ENCODE results near the gene ALDH3A1. TPM values are rescaled to one million over a fixed set of nuclear protein-coding genes. Genes with fewer than 3 reads are reported as not detected.

Gene ALDH3A1
- total and polyA plus RNA-seq, 2 of the 4 experiments (the other 2 are of a cell fraction): not detected

GRCh38 chr17:19733953-19734526, 14.1 kb downstream of the ALDH3A1 start:
- Histone ChIP-seq H3K79me1 (ENCODE audit: low read depth in 1 of 2, low read length in 2 of 2) (no peaks in the 10 kb centered on the region), H3K9ac (ENCODE audit: low read depth, low read length) (no peak overlapping the region), H2BK15ac (ENCODE audit: low read depth, low read length) (no peak overlapping the region), H3K4me2 (ENCODE audit: low read depth, low read length) (no peak overlapping the region), H2BK120ac (ENCODE audit: low read depth, low read length) (no peak overlapping the region), H3K27me3 (ENCODE audit: control insufficient read depth, insufficient read depth, low read length) (peaks cover 21% of the 10 kb centered on the region), H3K9me1 (ENCODE audit: insufficient read depth, low read length) (no peaks in the 10 kb centered on the region), H4K5ac (ENCODE audit: low read depth, low read length) (no peak overlapping the region), H2AK9ac (replicated peaks; ENCODE audit: low read depth, low read length, poor library complexity) (no peak overlapping the region), H4K91ac (ENCODE audit: insufficient read depth, low read depth, low read length) (no peak overlapping the region), H3K4ac (ENCODE audit: low read depth, low read length) (no peak overlapping the region), H4K8ac (ENCODE audit: low read depth in 2 of 2, low read length in 2 of 2) (no peak overlapping the region), H3K23ac (ENCODE audit: low read depth, low read length) (no peak overlapping the region), H2BK5ac (ENCODE audit: low read depth, low read length, poor library complexity, severe bottlenecking) (no peak overlapping the region), H3K18ac (ENCODE audit: low read depth, low read length) (no peak overlapping the region), H3K9me3 (ENCODE audit: control insufficient read depth, insufficient read depth, low read length) (no peaks in the 10 kb centered on the region), H3K56ac (ENCODE audit: extremely low read depth, insufficient read depth, low read length) (no peak overlapping the region; the same call in 1 of the 2 replicates), H3K4me3 (ENCODE audit: insufficient read depth, low read depth, low read length) (no peak overlapping the region), H3K27ac (ENCODE audit: insufficient read depth, low read length) (no peak overlapping the region), H2BK20ac (ENCODE audit: low read depth, low read length) (no peak overlapping the region), H2AFZ (replicated peaks; ENCODE audit: low read length, poor library complexity) (no peak overlapping the region), H3K14ac (replicated peaks; ENCODE audit: low read depth, low read length) (no peak overlapping the region), H3K36me3 (ENCODE audit: control insufficient read depth, insufficient read depth, low read length) (no peaks in the 10 kb centered on the region), H2AK5ac (ENCODE audit: low read depth, low read length) (no peak overlapping the region), H3K4me1 (ENCODE audit: control insufficient read depth, insufficient read depth, low read length) (no peaks in the 10 kb centered on the region), H4K20me1 (ENCODE audit: insufficient read depth, low read length) (no peaks in the 10 kb centered on the region)
- DNase-seq (no peak), ATAC-seq (ENCODE audit: low read depth) (no peak)
- ChIA-PET POLR2A (ENCODE audit: unreplicated experiment) (no interaction called here), CTCF (interaction anchor here (1.1 to 1.2 kb wide), 2 partner anchors 11 kb away, joined by 3 to 5 read pairs; no protein-coding TSS in a partner anchor)
- TF ChIP-seq RCOR1 (IDR thresholded peaks at IDR 0.05; ENCODE audit: insufficient replicate concordance, low read length) (no peak), MAZ (IDR thresholded peaks at IDR 0.05; ENCODE audit: borderline replicate concordance, low read depth, low read length) (no peak), ELK1 (IDR thresholded peaks at IDR 0.05; ENCODE audit: borderline replicate concordance, low read depth, low read length) (no peak), MXI1 (IDR thresholded peaks at IDR 0.05; ENCODE audit: borderline replicate concordance, low read depth, low read length) (no peak), BHLHE40 (IDR thresholded peaks at IDR 0.05; ENCODE audit: low read depth, low read length) (no peak), RFX5 (IDR thresholded peaks at IDR 0.05; ENCODE audit: low read depth, low read length) (no peak), USF2 (IDR thresholded peaks at IDR 0.05; ENCODE audit: low read depth, low read length) (no peak), FOS (IDR thresholded peaks at IDR 0.05; ENCODE audit: low read depth, low read length) (no peak), POLR2A (IDR thresholded peaks at IDR 0.05; ENCODE audit: low read depth, low read length) (no peak), CHD1 (IDR thresholded peaks at IDR 0.05; ENCODE audit: low read depth, low read length) (no peak), SMC3 (IDR thresholded peaks at IDR 0.05; ENCODE audit: low read depth, low read length) (no peak), CEBPB (IDR thresholded peaks at IDR 0.05; ENCODE audit: low read depth, low read length) (no peak), MAFK (IDR thresholded peaks at IDR 0.05; ENCODE audit: low read depth, low read length) (no peak), CTCF (conservative IDR thresholded peaks at IDR 0.05; ENCODE audit: low read depth, low read length) (no peak), RAD21 (IDR thresholded peaks at IDR 0.05; ENCODE audit: low read length) (no peak)
- 20% methylated on average over 1 of the region's 11 CpGs; no CpG with 5 or more reads in 1 of the 2 experiments for WGBS, 2 experiments (ENCODE audit: extremely low coverage in 2 of 2, insufficient read length in 1 of 2)
- dilution Hi-C loops (cut with HindIII; ENCODE audit: low sequenced_read_pairs, unreplicated experiment) (no loop called here), in situ Hi-C loops (cut with MboI; ENCODE audit: low sequenced_read_pairs) (no loop called here), intact Hi-C loops (cut with micrococcal nuclease) (no loop called here)
- no TSS peak for BruUV-seq (replicated peaks)
